Measurements from ENCODE around the gene GAS6.

The GAS6 gene

GRCh38 chr13:113806104-113806471, 57.8 kb downstream of the GAS6 start:
- no peak for TF ChIP-seq CTCF (IDR thresholded peaks at IDR 0.05; ENCODE audit: insufficient read depth, low read depth, low read length, missing control alignments)
- no peak for DNase-seq (ENCODE audit: low read depth)
- no peak overlapping the region for H3K4me3 ChIP-seq (ENCODE audit: low read length)

GRCh38 chr13:113805431-113806103, 58.3 kb downstream of the GAS6 start:
- DNase-seq (ENCODE audit: low read depth) = no peak
- no peak for TF ChIP-seq CTCF (IDR thresholded peaks at IDR 0.05; ENCODE audit: insufficient read depth, low read depth, low read length, missing control alignments)
- no peak overlapping the region for H3K4me3 ChIP-seq (ENCODE audit: low read length)

- no peak overlapping the region for H3K4me3 ChIP-seq (ENCODE audit: low read length)
- no peak for DNase-seq (ENCODE audit: low read depth)
- no peak for TF ChIP-seq CTCF (IDR thresholded peaks at IDR 0.05; ENCODE audit: insufficient read depth, low read depth, low read length, missing control alignments)
Measured at GRCh38 chr13:113804703-113805430, 59.0 kb downstream of the GAS6 start.

- DNase-seq (ENCODE audit: low read depth) = no peak
- H3K4me3 ChIP-seq (ENCODE audit: low read length) = no peak overlapping the region
- TF ChIP-seq CTCF (IDR thresholded peaks at IDR 0.05; ENCODE audit: insufficient read depth, low read depth, low read length, missing control alignments) = no peak
Measured at GRCh38 chr13:113804017-113804702, 59.7 kb downstream of the GAS6 start.

GRCh38 chr13:113803409-113804016, 60.4 kb downstream of the GAS6 start:
- DNase-seq (ENCODE audit: low read depth) = no peak
- no peak overlapping the region for H3K4me3 ChIP-seq (ENCODE audit: low read length)
- no peak for TF ChIP-seq CTCF (IDR thresholded peaks at IDR 0.05; ENCODE audit: insufficient read depth, low read depth, low read length, missing control alignments)

GRCh38 chr13:113802761-113803160, 61.1 kb downstream of the GAS6 start:
- no peak for DNase-seq (ENCODE audit: low read depth)

More at GRCh38 chr13:113802761-113803160, 61.1 kb downstream of the GAS6 start:
- no peak for TF ChIP-seq CTCF (IDR thresholded peaks at IDR 0.05; ENCODE audit: insufficient read depth, low read depth, low read length, missing control alignments)
- H3K4me3 ChIP-seq (ENCODE audit: low read length) = no peak overlapping the region
